ENCODE results near the gene GOLGA3. TPM values are rescaled to one million over a fixed set of nuclear protein-coding genes. Genes with fewer than 3 reads are reported as not detected.

The GOLGA3 gene
- total RNA-seq, 4 donors from 2014 or later: 37.0 to 62.2 (median 54.0) TPM

DNA sequence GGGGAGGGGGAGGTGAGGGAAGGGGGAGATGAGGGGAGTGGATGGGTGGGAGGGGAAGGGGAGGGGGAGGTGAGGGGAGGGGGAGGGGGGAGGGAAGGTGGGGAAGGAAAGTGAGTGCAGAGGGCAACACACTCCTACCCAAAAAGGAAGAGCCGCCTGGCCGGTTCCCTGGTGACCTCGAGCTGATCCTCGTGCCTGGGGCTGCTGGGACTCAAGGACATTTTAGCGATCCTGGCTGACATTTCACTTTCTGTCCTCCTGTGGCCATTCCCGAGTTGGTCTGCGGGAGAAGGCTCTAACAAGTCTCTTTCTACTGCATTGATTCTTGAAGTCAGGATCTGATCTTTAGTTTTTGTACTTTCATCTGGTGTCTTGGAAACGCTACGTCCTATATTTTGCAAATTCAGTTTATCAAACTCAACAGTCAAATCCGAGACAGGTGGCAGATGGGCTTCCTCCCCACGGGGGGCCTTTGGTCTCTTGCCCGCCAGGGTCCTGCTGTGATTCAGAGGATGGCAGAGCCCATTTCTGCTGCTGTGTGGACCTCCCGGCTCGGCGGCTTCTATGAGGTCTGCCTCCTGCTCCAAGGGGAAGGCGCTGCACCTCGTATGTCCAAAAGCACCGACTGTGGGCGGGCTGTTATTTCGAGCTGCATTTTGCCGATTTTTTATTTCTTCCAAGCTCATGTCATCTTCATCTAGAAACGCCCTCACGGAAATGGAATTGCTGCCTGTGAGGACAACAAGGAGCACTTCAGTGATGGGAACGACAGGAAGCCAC, 98.9 kb downstream of the GOLGA3 start:
- Histone ChIP-seq H3K4me1 (no peaks in the 10 kb centered on the region), H3K4me3 (no peak overlapping the region), H3K27me3 (no peaks in the 10 kb centered on the region), H3K27ac (no peak overlapping the region), H3K36me3 (peaks cover 23 to 98% (median 57%) of the 10 kb centered on the region in 3 donors), H3K9me3 (no peaks in the 10 kb centered on the region)
- WGBS, 2 donors: 79 to 85% methylated on average over 8 to 18 of the region's 24 CpGs
- DNase-seq: no peak
- TF ChIP-seq, protein P1, sequence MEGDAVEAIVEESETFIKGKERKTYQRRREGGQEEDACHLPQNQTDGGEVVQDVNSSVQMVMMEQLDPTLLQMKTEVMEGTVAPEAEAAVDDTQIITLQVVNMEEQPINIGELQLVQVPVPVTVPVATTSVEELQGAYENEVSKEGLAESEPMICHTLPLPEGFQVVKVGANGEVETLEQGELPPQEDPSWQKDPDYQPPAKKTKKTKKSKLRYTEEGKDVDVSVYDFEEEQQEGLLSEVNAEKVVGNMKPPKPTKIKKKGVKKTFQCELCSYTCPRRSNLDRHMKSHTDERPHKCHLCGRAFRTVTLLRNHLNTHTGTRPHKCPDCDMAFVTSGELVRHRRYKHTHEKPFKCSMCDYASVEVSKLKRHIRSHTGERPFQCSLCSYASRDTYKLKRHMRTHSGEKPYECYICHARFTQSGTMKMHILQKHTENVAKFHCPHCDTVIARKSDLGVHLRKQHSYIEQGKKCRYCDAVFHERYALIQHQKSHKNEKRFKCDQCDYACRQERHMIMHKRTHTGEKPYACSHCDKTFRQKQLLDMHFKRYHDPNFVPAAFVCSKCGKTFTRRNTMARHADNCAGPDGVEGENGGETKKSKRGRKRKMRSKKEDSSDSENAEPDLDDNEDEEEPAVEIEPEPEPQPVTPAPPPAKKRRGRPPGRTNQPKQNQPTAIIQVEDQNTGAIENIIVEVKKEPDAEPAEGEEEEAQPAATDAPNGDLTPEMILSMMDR (IDR thresholded peaks at IDR 0.05): no peak
- no peak for TF ChIP-seq POLR2A (IDR thresholded peaks at IDR 0.05)
- intact Hi-C loops (cut with DNase I): no loop called here

DNA sequence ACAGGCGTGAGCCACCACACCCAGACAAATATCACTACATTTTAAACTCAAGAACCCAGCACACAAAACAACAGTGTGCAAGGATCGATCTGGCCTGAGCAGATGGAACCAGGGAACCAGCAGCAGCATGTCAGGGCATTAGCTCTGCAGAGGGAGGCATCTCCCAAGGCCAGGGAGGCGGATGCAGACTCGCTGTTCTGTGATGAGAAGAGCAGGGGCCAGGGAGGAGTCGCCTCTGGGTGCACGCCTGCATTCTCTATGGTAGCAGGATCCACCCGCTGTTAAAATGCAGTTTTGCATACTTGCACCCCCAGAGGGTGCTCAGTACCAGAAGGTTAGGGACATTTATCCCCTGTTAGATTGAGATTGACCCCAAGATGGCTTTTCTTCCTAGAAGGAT, 100.2 kb downstream of the GOLGA3 start:
- no peaks in the 10 kb centered on the region for H3K9me3 ChIP-seq
- no peak overlapping the region for H3K27ac ChIP-seq
- H3K4me1 ChIP-seq: no peaks in the 10 kb centered on the region
- WGBS, 2 donors: 82 to 84% methylated on average over 2 to 6 of the region's 7 CpGs
- no peak overlapping the region for H3K4me3 ChIP-seq
- no peaks in the 10 kb centered on the region for H3K27me3 ChIP-seq
- no peak for TF ChIP-seq POLR2A (IDR thresholded peaks at IDR 0.05)
- TF ChIP-seq, protein P1 (IDR thresholded peaks at IDR 0.05): no peak
- H3K36me3 ChIP-seq: peaks cover 25 to 98% (median 52%) of the 10 kb centered on the region in 3 donors
- DNase-seq: no peak
- intact Hi-C loops (cut with DNase I): no loop called here

DNA sequence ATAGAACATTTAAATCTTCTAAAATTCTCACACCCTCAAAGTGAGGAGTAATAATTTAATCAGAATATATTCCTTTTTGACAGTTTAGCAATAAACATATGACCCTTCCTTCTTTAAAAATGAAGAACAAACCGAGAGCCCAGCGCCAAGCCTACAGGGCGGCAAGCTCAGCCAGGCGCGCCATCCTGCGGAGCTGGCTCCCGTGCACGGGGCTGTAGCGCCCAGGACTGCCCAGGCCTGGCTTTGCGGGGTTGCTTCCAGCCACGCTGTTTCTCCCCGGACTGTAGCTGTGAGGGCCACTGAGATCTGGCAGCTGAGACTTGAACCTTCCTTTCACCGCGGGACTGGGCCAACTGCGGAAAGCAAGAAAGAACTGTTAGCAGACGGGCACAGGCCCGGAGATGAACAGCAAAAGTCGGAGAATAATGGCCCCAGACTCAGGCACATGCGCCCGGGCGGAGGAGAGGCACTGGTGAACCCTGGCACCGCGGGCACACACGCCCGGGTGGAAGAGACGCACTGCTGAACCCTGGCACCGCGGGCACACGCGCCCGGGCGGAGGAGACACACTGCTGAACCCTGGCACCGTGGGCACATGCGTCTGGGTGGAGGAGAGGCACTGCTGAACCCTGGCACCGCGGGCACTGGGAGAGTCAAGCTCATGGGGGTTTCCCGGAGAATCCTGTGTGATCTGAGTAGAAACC, 101.4 kb downstream of the GOLGA3 start:
- peaks cover 25 to 98% (median 40%) of the 10 kb centered on the region in 3 donors for H3K36me3 ChIP-seq
- no peaks in the 10 kb centered on the region for H3K4me1 ChIP-seq
- 87 to 94% methylated on average over 11 to 12 of the region's 37 CpGs for WGBS, 2 donors
- H3K27ac ChIP-seq: no peak overlapping the region
- H3K27me3 ChIP-seq: no peaks in the 10 kb centered on the region
- TF ChIP-seq POLR2A (IDR thresholded peaks at IDR 0.05): no peak
- TF ChIP-seq, protein P1 (IDR thresholded peaks at IDR 0.05): no peak
- DNase-seq: no peak
- H3K4me3 ChIP-seq: no peak overlapping the region
- H3K9me3 ChIP-seq: no peaks in the 10 kb centered on the region
- intact Hi-C loops (cut with DNase I): no loop called here

- DNase-seq: no peak
- H3K27ac ChIP-seq: no peak overlapping the region
- intact Hi-C loops (cut with DNase I): no loop called here
- no peak for TF ChIP-seq POLR2A (IDR thresholded peaks at IDR 0.05)
- TF ChIP-seq, protein P1 (IDR thresholded peaks at IDR 0.05): no peak
- H3K4me3 ChIP-seq: no peak overlapping the region
- WGBS, 2 donors: 94 to 95% methylated on average over 10 of the region's 12 CpGs
- H3K36me3 ChIP-seq: peaks cover 27 to 98% (median 38%) of the 10 kb centered on the region in 3 donors
- no peaks in the 10 kb centered on the region for H3K27me3 ChIP-seq
- H3K4me1 ChIP-seq: no peaks in the 10 kb centered on the region
- H3K9me3 ChIP-seq: no peaks in the 10 kb centered on the region
These were observed 102.3 kb downstream of the GOLGA3 start for GRCh38 chr12:132726386-132726785.

All from esophagus squamous epithelium (tissue), 5 donors.